Pancreas (tissue), 10 donors: ENCODE results near the gene RERE. TPM values are rescaled to one million over a fixed set of nuclear protein-coding genes. Genes with fewer than 3 reads are reported as not detected.

Experiments
- ATAC-seq, 4 donors: fragments of 200-7000 bp; cut with Tn5 transposase; one replicate each; pipeline versions ENCODE4 v1.8.0 to v1.9.1; 2020; ENCODE audit warnings: mild to moderate bottlenecking in 4 of 4, moderate library complexity in 4 of 4
- DNase-seq, 6 donors: peaks; one replicate each; pipeline ENCODE4 v3.0.0-alpha.2; 2020
- FAIRE-seq: peaks from 2 replicates; lab custom pipeline; 2012; peaks lifted over from hg19 to GRCh38; lab: Jason Lieb, UNC
- H3K27ac ChIP-seq, 4 donors: fragments of 200-600 bp; sonication (generic); 1 replicate in 3 of 4; 2 replicates in 1 of 4; pipeline versions ENCODE4 v1.5.0 to v1.8.0; 2020
- H3K27me3 ChIP-seq, 4 donors: fragments of 200-600 bp; one replicate each; pipeline ENCODE4 v1.8.0; 2021
- H3K36me3 ChIP-seq, 3 donors: fragments of 200-600 bp; sonication (generic) in 1 of 3; one replicate each; pipeline versions ENCODE4 v1.5.0 to v1.8.0; 2020 to 2021
- H3K4me1 ChIP-seq, 3 donors: fragments of 200-600 bp; one replicate each; pipeline ENCODE4 v1.8.0; 2021
- H3K4me3 ChIP-seq, 4 donors: fragments of 200-600 bp; sonication (generic) in 2 of 4; one replicate each; pipeline versions ENCODE4 v1.5.0 to v1.8.0; 2020 to 2021
- H3K9me3 ChIP-seq, 4 donors: fragments of 200-600 bp; one replicate each; pipeline ENCODE4 v1.8.0; 2021
- WGBS, 2 donors: extraction: QIAGEN DNeasy Blood & Tissue Kit; methylation state at CpG; one replicate each; pipeline ENCODE4 v1.1.7; 2013; 5-methylcytosine and 5-hydroxymethylcytosine counted together
- intact Hi-C, 3 donors: fragments of 100-400 bp; cut with DNase I; formaldehyde crosslinking; loops; one replicate each; pipeline versions ENCODE4 v1.11.1 to v1.14.2; 2022
- polyA plus RNA-seq, 2 donors: library from polyadenylated mRNA; stranded (reverse); fragments of 200-250 nt; gene quantifications; one replicate each; pipeline ENCODE4 v1.2.3, GENCODE V29; 2013
- total RNA-seq, 6 donors: library from RNA; stranded (reverse); fragmentation: NEBNext Ultra II Directional in 4 of 6; extraction: Animal tissue kit (Norgen Biotek cat#: 25700) in 4 of 6; gene quantifications; one replicate each; pipeline versions ENCODE4 v1.2.1 to v1.2.4, GENCODE V29; 2021 to 2023
- TF ChIP-seq, protein P1 (sequence below), 4 donors: fragments of 200-600 bp; sonication (generic) in 3 of 4; IDR thresholded peaks; one replicate each; pipeline versions ENCODE4 v1.5.0 to v1.8.0; 2021; ENCODE audit warnings: antibody characterized with exemption in 4 of 4
- donor health status: healthy with polysubstance abuse.
- donor health status: DM: no; HTN: no; CAD: no; lungs with moderate emphysema.
- donor health status: DM: no; HTN: no; CAD: no.
- donor health status: control.
- donor health status: control.
- donor health status: Bipolar disorder and iron deficiency.
- donor health status: DM: yes; HTN: yes; CAD: no.
- donor health status: DM: no; HTN: no; CAD: no.
- donor health status: DM: no; HTN: no; CAD: no.
- donor health status: DM: yes; HTN: yes; CAD: no.

Gene RERE
- total and polyA plus RNA-seq, 8 donors: 27.0 to 76.7 (median 50.7) TPM

DNA sequence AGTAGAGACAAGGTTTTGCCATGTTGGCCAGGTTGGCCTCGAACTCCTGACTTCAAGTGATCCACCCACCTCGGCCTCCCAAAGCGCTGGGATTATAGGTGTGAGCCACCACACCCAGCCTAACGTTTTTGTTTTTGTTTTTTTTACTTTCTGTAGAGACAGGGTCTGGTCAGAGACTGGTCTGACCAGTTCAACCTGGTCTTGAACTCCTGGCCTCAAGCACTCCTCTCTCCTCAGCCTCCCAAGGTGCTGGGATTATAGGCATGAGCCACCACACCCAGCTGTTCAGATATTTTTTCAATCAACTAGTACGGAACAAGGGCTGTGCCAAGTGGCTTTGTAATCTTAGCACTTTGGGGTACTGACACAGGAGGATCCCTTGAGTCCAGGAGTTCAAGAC is 209.5 kb downstream of the RERE start:
- Histone ChIP-seq H3K4me1 (no peaks in the 10 kb centered on the region), H3K9me3 (no peaks in the 10 kb centered on the region)
- FAIRE-seq: no peak

DNA sequence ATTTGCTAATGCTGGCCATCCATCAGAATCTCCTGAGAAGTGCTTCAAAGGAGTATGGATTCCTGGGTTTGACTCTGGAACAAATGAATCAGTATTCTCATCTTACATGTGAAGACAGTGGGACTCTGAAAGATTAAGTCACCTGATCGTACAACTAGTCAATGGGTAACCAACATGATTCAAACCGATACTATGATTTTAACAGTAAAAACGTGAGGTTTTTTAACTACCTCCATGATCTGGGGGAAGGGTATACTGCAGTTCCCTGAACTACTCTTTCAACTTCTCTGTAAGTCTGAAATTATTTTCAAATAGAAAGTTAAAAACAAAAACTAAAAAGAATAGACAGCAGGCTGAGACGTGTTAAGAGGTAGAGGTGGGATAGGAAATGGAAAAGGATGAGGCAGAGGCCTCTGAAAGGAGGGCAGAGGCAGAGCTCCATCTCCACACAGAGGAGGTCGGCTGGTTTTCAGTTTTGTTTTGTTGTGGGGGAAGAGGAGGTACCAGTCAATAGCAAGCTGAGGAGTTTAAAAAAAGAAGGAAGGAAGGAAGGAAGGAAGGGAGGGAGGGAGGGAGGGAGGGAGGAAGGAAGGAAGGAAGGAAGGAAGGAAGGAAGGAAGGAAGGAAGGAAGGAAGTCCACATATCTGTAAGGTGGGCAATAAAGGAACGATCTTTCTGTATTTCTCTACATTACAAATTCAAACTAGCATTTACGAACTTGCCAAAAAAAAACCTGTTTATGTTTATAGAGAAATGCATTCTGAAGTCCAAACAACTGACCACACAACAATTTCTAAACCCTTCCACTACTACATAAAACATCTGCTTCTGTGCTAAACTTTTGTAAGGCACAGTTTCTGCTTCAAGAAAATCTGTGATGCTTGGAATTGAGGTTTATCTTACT is 213.1 kb downstream of the RERE start:
- Histone ChIP-seq H3K9me3 (no peaks in the 10 kb centered on the region), H3K27ac (peak overlapping the region in 1 of 4 donors; percentile 8), H3K4me3 (no peak overlapping the region), H3K27me3 (no peaks in the 10 kb centered on the region), H3K4me1 (peaks cover 0 to 2% (median 0%) of the 10 kb centered on the region in 3 donors), H3K36me3 (no peaks in the 10 kb centered on the region)
- TF ChIP-seq, protein P1, sequence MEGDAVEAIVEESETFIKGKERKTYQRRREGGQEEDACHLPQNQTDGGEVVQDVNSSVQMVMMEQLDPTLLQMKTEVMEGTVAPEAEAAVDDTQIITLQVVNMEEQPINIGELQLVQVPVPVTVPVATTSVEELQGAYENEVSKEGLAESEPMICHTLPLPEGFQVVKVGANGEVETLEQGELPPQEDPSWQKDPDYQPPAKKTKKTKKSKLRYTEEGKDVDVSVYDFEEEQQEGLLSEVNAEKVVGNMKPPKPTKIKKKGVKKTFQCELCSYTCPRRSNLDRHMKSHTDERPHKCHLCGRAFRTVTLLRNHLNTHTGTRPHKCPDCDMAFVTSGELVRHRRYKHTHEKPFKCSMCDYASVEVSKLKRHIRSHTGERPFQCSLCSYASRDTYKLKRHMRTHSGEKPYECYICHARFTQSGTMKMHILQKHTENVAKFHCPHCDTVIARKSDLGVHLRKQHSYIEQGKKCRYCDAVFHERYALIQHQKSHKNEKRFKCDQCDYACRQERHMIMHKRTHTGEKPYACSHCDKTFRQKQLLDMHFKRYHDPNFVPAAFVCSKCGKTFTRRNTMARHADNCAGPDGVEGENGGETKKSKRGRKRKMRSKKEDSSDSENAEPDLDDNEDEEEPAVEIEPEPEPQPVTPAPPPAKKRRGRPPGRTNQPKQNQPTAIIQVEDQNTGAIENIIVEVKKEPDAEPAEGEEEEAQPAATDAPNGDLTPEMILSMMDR (IDR thresholded peaks at IDR 0.05): no peak
- no peak for DNase-seq
- intact Hi-C loops: no loop called here
- FAIRE-seq: no peak
- no peak for ATAC-seq
- 62 to 63% methylated on average over 7 of the region's 7 CpGs for WGBS, 2 donors

More for the DNA sequence above, 209.5 kb downstream of the RERE start:
- intact Hi-C loops: no loop called here
- TF ChIP-seq, protein P1 (IDR thresholded peaks at IDR 0.05): no peak
- ATAC-seq: no peak
- no peak overlapping the region for H3K4me3 ChIP-seq
- DNase-seq: no peak
- WGBS, 2 donors: 88 to 93% methylated on average over 5 of the region's 5 CpGs
- no peaks in the 10 kb centered on the region for H3K36me3 ChIP-seq
- H3K27ac ChIP-seq: no peak overlapping the region
- no peaks in the 10 kb centered on the region for H3K27me3 ChIP-seq

DNA sequence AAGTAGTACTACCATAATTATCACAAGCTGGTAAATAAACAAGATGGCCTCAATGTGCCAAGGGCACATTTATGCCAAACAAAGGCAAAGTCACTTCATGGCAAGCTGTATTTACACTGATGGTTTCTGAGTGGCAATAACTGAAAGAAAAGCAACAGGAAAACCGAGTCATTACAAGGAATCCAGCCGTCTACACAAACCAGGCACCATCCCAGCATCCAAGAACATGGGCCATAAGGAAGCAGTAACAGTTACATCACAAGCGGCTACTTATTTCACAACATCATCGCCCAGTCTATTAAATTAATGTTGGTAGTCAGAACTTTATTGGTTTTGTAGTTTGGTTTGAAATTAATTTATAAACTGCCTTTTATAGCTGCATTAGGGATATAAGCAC is 214.2 kb downstream of the RERE start:
- ATAC-seq (no peak), FAIRE-seq (no peak), DNase-seq (no peak)
- no peaks in the 10 kb centered on the region for H3K27me3 ChIP-seq
- no peaks in the 10 kb centered on the region for H3K9me3 ChIP-seq
- H3K36me3 ChIP-seq: no peaks in the 10 kb centered on the region
- 89% methylated on average over 4 of the region's 4 CpGs for WGBS, 2 donors
- no peak overlapping the region for H3K27ac ChIP-seq
- H3K4me3 ChIP-seq: no peak overlapping the region
- TF ChIP-seq, protein P1 (IDR thresholded peaks at IDR 0.05): no peak
- peaks cover 0 to 10% (median 0%) of the 10 kb centered on the region in 3 donors for H3K4me1 ChIP-seq
- intact Hi-C loops: no loop called here

DNA sequence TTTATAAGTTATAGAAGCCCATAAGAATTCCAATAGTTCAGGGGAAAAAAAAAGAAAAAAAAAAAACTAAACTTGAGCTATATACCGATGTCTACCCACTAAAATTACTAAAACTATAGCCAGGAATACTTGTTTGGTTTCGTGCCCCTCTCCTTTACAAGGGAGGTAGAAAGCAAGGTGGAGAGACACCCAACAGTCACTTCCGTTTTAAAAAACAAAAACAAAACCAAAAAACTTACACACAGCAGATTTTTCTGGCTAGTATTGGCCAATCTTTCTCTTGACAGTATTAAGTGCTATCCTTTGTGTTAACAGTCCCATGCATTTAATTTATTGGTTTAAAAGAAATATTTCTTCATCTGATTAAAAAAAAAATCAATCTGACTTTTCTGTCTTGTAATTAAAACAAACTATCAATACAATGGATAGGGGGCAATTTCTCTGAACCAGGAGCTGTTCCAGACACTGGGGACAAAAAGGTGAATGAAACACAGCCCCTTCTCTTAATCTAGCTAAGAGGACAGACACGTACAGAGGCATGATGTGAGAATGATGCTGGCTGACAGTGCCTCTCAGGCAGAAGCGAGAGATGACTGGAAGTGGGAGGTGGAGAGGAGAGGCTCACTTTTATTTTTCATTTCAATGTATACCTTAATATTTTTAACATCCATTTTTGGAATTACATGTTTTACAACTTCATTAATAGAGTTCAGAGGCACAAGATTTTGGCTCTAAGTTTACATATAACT is 214.8 kb downstream of the RERE start:
- H3K27me3 ChIP-seq: no peaks in the 10 kb centered on the region
- intact Hi-C loops: no loop called here
- H3K4me1 ChIP-seq: peaks cover 0 to 16% (median 4%) of the 10 kb centered on the region in 3 donors
- DNase-seq (no peak), FAIRE-seq (no peak), ATAC-seq (no peak)
- TF ChIP-seq, protein P1 (IDR thresholded peaks at IDR 0.05): no peak
- H3K9me3 ChIP-seq: no peaks in the 10 kb centered on the region
- no peak overlapping the region for H3K4me3 ChIP-seq
- no peak overlapping the region for H3K27ac ChIP-seq
- WGBS, 2 donors: 83 to 87% methylated on average over 5 of the region's 5 CpGs
- no peaks in the 10 kb centered on the region for H3K36me3 ChIP-seq
